GM18909 (cell line): Measurements from ENCODE around the gene VAV2.
"Not testable (repeated sequence)": the region's sequence is repeated elsewhere in the genome, so short reads cannot be mapped to it uniquely, and the experiment has no call there.

Experiments used
- ATAC-seq: cut with Tn5 transposase; IDR thresholded peaks from one replicate; pipeline ENCODE4 v1.9.1; 2021; ENCODE audit warnings: mild to moderate bottlenecking; ENCODE audit not compliant: unreplicated experiment, poor library complexity

The VAV2 gene

GRCh38 chr9:133897675-133898074 lies 94.4 kb downstream of the VAV2 start:
- ATAC-seq: no peak

GRCh38 chr9:133896007-133896406 lies 96.1 kb downstream of the VAV2 start:
- ATAC-seq: not testable (repeated sequence)

GRCh38 chr9:133895335-133895734 lies 96.8 kb downstream of the VAV2 start:
- no peak for ATAC-seq

- no peak for ATAC-seq
Observed at GRCh38 chr9:133894377-133895321, 97.5 kb downstream of the VAV2 start.

GRCh38 chr9:133893191-133893994 lies 98.7 kb downstream of the VAV2 start:
- no peak for ATAC-seq

- ATAC-seq: no peak
Observed at GRCh38 chr9:133892193-133892920, 99.8 kb downstream of the VAV2 start.

GRCh38 chr9:133891741-133892140 lies 100.4 kb downstream of the VAV2 start:
- ATAC-seq: no peak

GRCh38 chr9:133890583-133890982 lies 101.5 kb downstream of the VAV2 start:
- ATAC-seq: no peak

- no peak for ATAC-seq
Observed at GRCh38 chr9:133889584-133890301, 102.4 kb downstream of the VAV2 start.

- no peak for ATAC-seq
Observed at GRCh38 chr9:133888809-133889491, 103.2 kb downstream of the VAV2 start.

- no peak for ATAC-seq
Observed at GRCh38 chr9:133888048-133888808, 103.9 kb downstream of the VAV2 start.

GRCh38 chr9:133887540-133888047 lies 104.5 kb downstream of the VAV2 start:
- no peak for ATAC-seq

- no peak for ATAC-seq
Observed at GRCh38 chr9:133886563-133887501, 105.3 kb downstream of the VAV2 start.

GRCh38 chr9:133884907-133885744 lies 107.0 kb downstream of the VAV2 start:
- no peak for ATAC-seq

- ATAC-seq: no peak
Observed at GRCh38 chr9:133882849-133883755, 109.0 kb downstream of the VAV2 start.
